ENCODE results near the gene FBLN5.

The FBLN5 gene

DNA sequence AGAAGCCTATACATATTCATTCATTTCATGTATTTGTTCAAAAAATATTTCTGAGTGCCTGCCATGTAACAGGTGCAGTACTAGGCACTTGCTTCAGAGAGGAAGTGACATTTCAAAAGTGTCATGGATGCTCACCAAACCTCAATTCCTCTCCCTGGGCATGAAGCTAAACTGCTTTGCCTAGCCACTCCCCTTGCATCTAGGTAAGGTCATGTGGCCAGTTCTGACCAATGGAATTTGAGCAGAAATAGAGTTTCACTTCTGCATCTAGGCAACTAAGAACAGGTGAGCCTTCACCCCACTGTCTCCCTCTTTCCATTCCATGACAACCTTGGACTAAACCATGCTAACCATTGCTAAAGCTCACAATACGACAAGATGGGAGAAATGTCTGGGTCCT, 107.7 kb downstream of the FBLN5 start:
- Histone ChIP-seq H3K9me3 (no peaks in the 10 kb centered on the region), H3K4me1 (no peaks in the 10 kb centered on the region), H3K36me3 (no peaks in the 10 kb centered on the region), H3K4me3 (ENCODE audit: low read depth, low read length) (no peak overlapping the region), H3K27me3 (peaks cover 15% of the 10 kb centered on the region)
- DNase-seq: no peak
- TF ChIP-seq, protein P1, sequence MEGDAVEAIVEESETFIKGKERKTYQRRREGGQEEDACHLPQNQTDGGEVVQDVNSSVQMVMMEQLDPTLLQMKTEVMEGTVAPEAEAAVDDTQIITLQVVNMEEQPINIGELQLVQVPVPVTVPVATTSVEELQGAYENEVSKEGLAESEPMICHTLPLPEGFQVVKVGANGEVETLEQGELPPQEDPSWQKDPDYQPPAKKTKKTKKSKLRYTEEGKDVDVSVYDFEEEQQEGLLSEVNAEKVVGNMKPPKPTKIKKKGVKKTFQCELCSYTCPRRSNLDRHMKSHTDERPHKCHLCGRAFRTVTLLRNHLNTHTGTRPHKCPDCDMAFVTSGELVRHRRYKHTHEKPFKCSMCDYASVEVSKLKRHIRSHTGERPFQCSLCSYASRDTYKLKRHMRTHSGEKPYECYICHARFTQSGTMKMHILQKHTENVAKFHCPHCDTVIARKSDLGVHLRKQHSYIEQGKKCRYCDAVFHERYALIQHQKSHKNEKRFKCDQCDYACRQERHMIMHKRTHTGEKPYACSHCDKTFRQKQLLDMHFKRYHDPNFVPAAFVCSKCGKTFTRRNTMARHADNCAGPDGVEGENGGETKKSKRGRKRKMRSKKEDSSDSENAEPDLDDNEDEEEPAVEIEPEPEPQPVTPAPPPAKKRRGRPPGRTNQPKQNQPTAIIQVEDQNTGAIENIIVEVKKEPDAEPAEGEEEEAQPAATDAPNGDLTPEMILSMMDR (IDR thresholded peaks at IDR 0.05; ENCODE audit: low read depth, low read length): no peak

DNA sequence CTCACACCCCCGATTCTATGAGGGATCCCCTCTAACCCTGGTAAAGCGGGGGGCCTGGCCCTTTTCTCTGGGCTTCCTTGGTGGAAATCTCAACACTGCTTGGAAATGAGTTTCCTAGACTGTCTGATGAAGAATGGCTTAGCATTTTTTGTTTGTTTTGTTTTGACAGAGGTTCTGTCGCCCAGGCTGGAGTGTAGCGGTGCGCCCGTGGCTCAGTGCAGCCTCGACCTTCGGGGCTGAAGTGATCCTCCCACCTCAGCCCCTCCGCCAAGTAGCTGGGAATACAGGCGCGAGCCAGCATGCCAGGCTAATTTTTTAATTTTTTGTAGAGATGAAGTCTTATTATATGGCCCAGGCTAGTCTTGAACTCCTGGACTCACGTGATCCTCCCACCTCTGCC, 110.4 kb downstream of the FBLN5 start:
- TF ChIP-seq, protein P1 (IDR thresholded peaks at IDR 0.05; ENCODE audit: low read depth, low read length): no peak
- H3K4me3 ChIP-seq (ENCODE audit: low read depth, low read length): no peak overlapping the region

DNA sequence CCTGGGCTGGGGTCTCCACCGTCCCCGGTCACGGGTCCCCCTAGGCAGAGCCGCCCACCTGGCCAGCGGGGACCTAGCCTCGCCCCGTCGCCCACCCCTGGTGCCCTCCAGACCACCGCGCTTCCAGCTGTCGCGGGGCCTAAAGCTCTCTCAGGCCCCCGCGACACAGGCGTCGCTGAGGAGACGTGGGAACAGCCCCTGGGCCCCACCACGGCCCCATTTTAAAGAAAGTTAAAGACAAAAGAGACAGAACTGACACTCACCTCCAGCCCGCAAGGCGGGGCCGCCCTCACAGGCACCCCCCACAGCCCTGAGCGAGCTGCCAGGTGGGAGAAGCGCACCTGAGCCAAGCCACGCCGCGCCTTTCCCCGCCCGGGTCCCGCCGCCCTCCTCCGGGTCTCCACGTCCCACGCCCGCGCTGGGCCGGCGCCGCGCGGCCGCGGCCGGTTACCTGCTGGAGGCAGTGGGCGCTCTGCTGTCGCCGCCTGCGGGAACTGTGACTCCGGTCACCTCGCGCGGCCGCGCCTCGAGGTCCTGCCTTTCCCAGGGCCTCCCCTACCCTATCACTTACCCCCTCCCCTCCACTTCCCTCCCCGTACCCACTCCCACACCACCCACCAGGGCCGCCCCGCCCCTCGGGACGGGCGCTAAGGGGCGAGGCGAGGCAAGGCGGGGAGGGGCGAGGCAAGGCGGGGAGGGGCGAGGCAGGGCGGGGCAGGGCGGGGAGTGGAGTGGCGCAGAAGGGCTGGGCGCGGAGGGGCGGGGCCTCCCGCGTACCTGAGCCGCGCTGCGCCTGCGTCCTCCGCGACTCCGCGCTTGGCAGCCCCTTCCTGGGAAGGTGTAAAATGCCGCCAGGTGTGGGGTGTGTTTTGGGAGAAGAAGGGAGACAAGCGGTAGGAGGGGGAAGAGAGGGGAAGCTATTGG, 111.3 kb downstream of the FBLN5 start:
- H3K4me1 ChIP-seq: no peaks in the 10 kb centered on the region
- H3K27me3 ChIP-seq: peaks cover 38% of the 10 kb centered on the region
- peak; percentile 21 for DNase-seq
- TF ChIP-seq, protein P1 (IDR thresholded peaks at IDR 0.05; ENCODE audit: low read depth, low read length): no peak
- no peak overlapping the region for H3K4me3 ChIP-seq (ENCODE audit: low read depth, low read length)
- no peaks in the 10 kb centered on the region for H3K36me3 ChIP-seq
- no peaks in the 10 kb centered on the region for H3K9me3 ChIP-seq

More for the DNA sequence above, 110.4 kb downstream of the FBLN5 start:
- no peak for DNase-seq
- Histone ChIP-seq H3K9me3 (no peaks in the 10 kb centered on the region), H3K4me1 (no peaks in the 10 kb centered on the region), H3K36me3 (no peaks in the 10 kb centered on the region), H3K27me3 (peaks cover 32% of the 10 kb centered on the region)

DNA sequence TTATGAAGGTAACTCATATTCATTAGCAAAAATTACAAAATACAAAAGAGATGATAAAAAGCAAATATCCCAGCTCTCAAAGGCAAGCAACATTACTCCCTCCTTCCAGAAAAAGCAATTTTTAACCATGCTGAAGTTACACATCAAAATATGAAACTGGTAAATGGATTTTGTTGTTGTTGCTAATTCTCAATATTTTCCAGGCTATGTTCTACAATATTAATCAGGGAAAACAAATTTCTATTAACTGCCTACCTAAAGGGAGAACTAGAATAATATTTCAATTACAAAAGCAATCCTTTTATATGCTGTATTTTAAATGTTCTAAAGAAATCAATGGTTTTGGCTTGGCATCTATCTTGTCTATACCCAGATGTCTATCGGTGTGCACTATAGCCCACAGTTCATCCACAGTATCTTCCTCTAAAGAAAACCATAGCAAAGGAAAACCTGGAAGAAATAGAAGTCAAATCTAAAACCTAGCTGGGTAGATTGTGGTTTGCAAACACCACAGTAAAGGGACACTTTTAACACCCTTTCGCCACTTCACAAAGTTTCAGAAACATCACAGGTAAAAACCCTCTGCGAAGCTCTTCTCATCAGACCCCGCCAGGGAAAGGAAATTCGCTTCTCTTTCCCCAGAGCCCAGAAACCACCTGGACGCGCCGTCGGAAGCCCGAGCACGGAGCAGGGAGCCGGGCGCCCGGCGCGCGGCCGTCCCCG, 112.1 kb downstream of the FBLN5 start:
- TF ChIP-seq, protein P1 (IDR thresholded peaks at IDR 0.05; ENCODE audit: low read depth, low read length): no peak
- Histone ChIP-seq H3K27me3 (peaks cover 41% of the 10 kb centered on the region), H3K36me3 (no peaks in the 10 kb centered on the region), H3K4me3 (ENCODE audit: low read depth, low read length) (no peak overlapping the region), H3K4me1 (no peaks in the 10 kb centered on the region), H3K9me3 (no peaks in the 10 kb centered on the region)
- DNase-seq: no peak

DNA sequence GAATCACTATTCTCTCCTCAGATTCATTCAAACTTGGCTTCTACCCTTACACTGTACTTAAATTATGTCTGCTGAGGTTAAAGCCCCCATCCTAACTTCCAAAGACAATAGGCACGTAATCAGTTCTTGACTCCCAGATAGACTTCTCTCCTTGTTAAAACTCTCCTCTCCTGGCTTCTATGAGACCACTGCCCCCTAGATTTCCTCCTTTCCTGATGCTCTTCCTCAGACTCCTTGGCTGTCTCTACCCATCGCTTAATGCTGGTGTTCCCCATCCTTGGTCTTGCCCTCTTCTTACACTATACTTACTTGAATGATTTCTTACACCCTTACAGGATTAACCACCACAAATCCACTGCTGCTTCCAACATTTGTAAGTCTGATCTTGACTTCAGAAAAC, 112.9 kb downstream of the FBLN5 start:
- peaks cover 41% of the 10 kb centered on the region for H3K27me3 ChIP-seq
- TF ChIP-seq, protein P1 (IDR thresholded peaks at IDR 0.05; ENCODE audit: low read depth, low read length): no peak
- H3K36me3 ChIP-seq: no peaks in the 10 kb centered on the region
- H3K9me3 ChIP-seq: no peaks in the 10 kb centered on the region
- no peak for DNase-seq
- no peaks in the 10 kb centered on the region for H3K4me1 ChIP-seq
- no peak overlapping the region for H3K4me3 ChIP-seq (ENCODE audit: low read depth, low read length)

Data from BE2C (cell line).